ENCODE results near the gene MAEA.

DNA sequence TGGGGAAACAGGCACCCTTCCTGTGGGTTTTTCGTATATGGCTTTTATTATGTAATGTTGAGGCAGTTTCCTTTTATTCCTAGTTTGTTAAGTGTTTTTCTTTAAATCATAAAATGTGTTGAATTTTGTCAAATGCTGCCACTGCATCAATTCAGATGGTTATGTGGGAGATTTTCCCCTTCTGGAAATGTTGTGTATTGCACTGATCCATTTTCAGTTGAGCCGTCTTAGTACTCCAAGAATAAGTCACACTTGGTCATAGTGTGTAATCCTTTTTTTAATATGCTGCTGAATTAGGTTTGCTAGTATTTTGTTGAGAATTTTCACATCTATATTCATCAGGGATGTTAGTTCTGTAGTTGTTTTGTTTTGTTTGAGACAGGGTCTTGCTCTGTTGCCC, 31.2 kb upstream of the MAEA start:
- TF ChIP-seq POLR2A (IDR thresholded peaks at IDR 0.05) (no peak), EP300 (IDR thresholded peaks at IDR 0.05) (no peak)
- TF ChIP-seq, protein P1, sequence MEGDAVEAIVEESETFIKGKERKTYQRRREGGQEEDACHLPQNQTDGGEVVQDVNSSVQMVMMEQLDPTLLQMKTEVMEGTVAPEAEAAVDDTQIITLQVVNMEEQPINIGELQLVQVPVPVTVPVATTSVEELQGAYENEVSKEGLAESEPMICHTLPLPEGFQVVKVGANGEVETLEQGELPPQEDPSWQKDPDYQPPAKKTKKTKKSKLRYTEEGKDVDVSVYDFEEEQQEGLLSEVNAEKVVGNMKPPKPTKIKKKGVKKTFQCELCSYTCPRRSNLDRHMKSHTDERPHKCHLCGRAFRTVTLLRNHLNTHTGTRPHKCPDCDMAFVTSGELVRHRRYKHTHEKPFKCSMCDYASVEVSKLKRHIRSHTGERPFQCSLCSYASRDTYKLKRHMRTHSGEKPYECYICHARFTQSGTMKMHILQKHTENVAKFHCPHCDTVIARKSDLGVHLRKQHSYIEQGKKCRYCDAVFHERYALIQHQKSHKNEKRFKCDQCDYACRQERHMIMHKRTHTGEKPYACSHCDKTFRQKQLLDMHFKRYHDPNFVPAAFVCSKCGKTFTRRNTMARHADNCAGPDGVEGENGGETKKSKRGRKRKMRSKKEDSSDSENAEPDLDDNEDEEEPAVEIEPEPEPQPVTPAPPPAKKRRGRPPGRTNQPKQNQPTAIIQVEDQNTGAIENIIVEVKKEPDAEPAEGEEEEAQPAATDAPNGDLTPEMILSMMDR (IDR thresholded peaks at IDR 0.05): no peak
